Glomerular endothelial cell (primary cell): ENCODE results near the gene NOL7. TPM values are rescaled to one million over a fixed set of nuclear protein-coding genes. Genes with fewer than 3 reads are reported as not detected.

ENCODE experiments used
- DNase-seq: peaks from one replicate; pipeline ENCODE4 v3.0.0-alpha.2; 2011; ENCODE audit warnings: low read depth, low spot score; ENCODE audit errors: extremely low read depth
- total RNA-seq: library from RNA; depleted of rRNA; stranded (reverse); fragments of >200 nt; gene quantifications from 2 replicates; pipeline ENCODE4 v1.2.3, GENCODE V29; 2015

NOL7 gene
- 125 and 160 TPM in 2 replicates for total RNA-seq

DNA sequence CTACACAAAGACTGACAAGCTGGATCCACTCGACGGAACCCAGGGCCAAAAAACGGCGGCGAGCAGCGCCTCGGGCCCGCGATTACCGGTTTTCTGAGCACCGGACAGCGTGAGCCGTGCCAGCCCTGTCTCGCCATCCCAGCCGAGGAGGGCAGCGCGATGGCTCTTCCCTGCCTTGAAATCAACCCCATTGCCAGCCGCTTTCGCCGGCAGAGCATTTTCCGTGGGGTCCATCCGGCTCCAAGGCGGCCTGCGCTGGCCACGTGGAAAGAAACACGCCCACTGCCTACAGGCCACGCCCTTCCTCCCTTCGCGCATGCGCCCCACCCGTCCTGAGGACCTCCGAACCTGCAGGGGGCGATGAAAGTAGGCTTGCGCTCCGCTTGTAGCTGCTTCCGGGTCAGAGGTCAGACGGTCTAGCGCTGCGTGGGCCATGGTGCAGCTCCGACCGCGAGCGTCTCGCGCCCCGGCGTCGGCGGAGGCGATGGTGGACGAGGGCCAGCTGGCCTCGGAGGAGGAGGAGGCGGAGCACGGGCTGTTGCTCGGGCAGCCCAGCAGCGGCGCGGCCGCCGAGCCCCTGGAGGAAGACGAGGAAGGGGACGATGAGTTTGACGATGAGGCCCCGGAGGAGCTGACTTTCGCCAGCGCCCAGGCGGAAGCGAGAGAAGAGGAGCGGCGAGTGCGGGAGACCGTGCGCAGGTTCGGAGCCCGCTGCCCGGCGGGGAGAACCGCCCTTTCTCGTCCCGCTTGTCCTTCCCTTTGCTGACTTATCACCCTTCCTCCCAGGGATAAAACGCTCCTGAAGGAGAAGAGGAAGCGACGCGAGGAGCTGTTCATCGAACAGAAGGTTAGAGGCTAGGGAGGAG is at the start of gene NOL7:
TSS of gene NOL7 (plus strand) at position 410 of the 866 bp plus-strand sequence. CDS start at position 434, 24 bp downstream.
- DNase-seq, result peak; percentile 87

- DNase-seq, result no peak
These were observed 49.2 kb upstream of the NOL7 start for GRCh38 chr6:13565921-13566320.

DNA sequence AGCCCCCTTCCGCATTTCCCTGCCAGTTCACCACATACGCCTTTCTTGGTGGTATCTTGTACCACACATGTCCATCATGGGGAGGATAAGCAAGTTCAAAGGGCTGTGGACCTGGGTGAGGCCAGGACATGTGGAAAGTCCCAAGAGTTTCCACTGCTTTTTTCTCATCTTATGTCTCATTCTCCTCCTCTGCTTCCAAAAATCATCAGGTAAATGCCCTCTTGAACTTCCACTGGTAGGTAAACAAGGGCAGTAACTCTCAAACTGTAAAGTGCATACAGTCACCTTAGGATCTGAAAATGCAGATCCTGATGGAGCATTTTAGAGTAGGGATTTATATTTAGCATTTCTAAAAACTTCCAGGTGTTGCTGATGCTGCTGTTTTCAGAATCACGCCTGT is 48.6 kb upstream of the NOL7 start:
- no peak for DNase-seq

DNA sequence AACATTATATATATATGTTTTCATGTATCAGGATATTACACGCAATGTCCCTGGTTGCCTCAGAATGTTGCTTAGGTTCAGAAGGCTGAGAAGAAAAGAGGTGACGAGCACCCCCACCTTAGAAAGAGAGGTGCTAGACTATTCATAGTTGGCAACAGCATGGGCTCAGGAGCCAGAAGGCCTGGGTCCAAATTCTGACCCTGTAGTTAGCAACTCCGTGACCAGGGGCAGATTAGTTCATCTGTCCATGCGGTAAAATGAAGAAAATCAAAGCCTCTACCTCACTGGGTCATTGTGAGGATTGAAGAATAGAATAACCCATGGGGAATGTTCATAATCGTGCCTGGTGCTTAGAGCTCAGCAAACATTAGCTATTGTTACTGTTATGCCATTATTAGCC is 46.2 kb upstream of the NOL7 start:
- no peak for DNase-seq

- DNase-seq, result no peak
These were observed 42.9 kb upstream of the NOL7 start for GRCh38 chr6:13572240-13572639.

- no peak for DNase-seq
These were observed 42.0 kb upstream of the NOL7 start for GRCh38 chr6:13572951-13573654.

DNA sequence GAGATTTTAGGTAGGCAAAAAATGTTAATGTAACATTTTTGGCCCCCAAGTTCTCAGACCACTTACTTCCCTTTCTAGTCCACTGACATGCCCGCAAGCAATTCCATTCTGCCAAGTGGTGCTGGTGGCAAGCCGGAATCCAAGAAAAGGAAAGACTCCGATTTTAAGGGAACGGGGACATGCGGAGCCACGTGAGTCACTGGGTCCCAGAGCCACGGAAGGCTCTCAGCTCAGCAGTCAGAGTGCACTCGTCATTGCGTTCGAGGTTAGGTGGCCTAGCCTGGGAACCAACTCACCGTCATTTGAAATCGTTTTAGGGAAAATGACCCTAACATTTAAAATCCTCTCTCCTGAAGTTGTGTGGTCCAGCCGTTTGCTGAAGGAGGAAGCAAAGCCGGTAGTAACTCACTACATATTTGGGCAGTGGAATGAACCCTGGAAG is 41.4 kb upstream of the NOL7 start:
- DNase-seq, result no peak

GRCh38 chr6:13574149-13574570 is 41.0 kb upstream of the NOL7 start:
- DNase-seq, result no peak

GRCh38 chr6:13574571-13575376 is 40.4 kb upstream of the NOL7 start, which contains the start of gene SIRT5:
TSS of gene SIRT5 (plus strand) at chr6:13574601. CDS start at chr6:13584111, 9,510 bp downstream.
- no peak for DNase-seq

- DNase-seq, result no peak
These were observed 39.8 kb upstream of the NOL7 start for GRCh38 chr6:13575377-13575775.

GRCh38 chr6:13576017-13576416 is 39.1 kb upstream of the NOL7 start:
- no peak for DNase-seq

- no peak for DNase-seq
These were observed 37.2 kb upstream of the NOL7 start for GRCh38 chr6:13577926-13578325.

DNA sequence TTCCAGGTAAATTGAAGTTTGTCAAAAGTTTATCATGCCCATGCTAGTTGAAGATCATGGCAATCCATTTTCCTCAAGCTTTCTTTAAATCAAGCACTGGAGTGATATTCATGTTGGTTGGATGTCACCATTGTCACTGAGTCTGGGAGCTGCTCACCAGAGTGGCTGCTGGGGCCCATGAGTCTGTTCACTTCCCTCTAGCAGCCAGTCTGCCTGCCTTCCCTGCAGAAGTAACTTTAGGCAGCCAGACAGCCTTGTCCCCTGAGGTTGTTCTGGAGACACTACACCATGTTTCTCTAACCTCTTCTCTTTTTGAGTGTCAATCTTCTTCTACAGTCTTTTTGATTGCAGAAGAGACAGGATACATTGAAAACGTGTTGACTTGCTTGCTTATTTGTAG is 35.2 kb upstream of the NOL7 start:
- no peak for DNase-seq

GRCh38 chr6:13581700-13582229 is 33.4 kb upstream of the NOL7 start:
- DNase-seq, result no peak

GRCh38 chr6:13586603-13587542 is 28.3 kb upstream of the NOL7 start:
- DNase-seq, result no peak

DNA sequence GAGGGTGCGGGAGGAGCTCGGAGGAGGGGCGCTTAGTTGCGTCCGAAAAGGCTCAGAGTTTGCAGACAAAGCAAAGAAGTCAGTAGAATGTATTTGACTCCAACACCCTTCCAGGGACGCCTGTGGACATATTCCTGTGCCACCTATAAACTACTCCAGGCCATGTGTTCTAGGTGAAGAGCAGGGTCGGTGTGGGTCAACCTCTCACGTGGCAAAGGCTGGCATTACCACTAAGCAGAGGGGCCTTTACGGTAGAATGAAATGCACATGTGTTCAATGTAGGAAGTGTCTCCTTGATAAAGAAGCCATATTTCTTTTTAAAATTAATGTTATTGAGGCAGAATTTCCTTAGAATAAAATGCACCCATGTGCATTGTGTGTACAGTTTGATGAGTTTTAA is 25.3 kb upstream of the NOL7 start:
- DNase-seq, result no peak

DNA sequence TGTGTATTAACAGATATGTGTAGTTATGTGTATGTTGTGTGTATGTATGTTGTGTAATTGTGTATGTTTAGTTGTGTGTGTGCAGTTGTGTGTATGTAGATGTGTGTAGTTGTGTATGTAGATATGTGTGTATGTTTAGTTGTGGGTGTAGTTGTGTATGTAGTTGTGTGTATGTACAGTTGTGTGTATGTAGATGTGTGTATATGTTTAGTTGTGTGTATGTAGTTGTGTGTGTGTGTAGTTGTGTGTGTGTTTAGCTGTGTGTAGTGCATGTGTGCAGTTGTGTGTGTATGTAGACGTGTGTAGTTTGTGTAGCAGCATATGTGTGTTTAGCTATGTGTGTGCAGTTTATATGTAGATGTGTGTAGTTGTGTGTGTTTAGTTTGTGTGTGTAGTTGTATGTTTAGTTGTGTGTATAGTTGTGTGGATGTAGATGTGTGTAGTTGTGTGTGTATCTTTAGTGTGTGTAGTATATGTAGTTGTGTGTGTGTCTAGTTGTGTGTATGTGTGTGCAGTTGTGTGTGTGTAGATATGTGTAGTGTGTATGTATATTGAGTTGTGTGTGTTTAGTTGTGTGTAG is 24.5 kb upstream of the NOL7 start:
- no peak for DNase-seq

- no peak for DNase-seq
These were observed 23.8 kb upstream of the NOL7 start for GRCh38 chr6:13591205-13591921.

DNA sequence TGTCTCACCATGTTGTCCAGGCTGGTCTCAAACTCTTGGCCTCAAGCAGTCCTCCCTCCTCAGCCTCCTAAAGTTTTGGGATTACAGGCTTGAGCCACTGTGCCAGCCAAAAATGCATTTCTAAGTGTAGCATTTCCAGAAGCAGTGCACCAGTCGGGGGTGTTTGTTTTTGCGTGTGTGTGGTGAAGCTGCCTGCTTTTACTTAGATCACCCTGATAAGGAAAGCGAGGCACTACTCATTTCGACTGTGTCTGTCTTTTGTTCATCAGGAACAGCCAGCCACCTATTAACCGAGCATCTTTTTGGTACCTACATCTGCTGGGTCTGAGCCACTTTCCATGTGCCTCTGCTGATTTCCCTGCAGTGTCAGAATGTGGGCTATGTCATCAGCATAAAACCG is 22.0 kb upstream of the NOL7 start:
- no peak for DNase-seq
